ENCODE measurements around the gene ODC1.

ODC1 gene

DNA sequence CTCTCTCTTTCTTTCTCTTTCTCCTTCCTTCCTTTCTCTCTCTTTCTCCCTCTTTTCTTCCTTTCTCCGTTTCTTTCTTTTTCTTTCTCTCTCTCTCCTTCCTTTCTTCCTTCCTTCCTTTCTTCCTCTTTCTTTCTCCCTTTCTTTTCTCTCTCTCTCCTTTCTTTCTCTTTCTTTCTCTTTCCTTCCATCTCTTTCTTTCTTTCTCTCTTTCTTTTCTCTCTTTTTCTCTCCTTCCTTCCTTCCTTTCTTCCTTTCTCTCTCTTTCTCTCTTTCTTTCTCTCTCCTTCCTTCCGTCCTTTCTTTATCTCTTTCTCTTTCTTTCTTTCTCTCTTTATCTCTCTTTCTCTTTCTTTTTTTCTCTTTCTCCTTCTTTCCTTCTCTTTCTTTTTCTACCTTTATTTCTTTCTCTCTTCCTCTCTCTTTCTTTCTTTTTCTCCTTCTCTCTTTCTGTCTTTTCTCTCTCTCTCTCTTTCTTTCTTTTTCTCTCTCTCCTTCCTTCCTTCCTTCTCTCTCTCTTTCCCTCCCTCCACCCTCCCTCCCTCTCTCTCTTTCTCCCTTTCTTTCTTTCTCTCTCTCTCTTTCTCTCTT lies 32.3 kb upstream of the ODC1 start:
- in situ Hi-C loops (cut with HindIII; ENCODE audit: low sequenced_read_pairs) = no loop called here
- no peak for DNase-seq (ENCODE audit: low read depth)

DNA sequence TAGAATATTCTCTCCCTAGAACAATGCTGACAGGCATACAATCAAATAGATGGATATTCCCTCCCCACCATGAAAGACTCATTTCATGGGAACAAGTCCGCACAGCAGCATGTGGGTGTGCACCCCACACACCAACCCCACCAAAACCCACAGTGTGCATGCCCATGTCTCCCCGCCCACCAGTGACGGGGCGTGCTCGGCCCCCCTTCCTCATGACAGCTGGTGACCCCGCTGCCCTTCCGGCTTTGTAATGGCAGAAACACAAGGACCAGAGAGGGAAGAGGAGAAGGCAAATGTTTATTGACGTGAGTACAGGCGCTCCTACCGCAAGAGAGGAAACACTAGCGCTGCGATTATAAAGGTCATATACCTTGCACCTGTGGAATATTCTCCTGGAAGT lies 30.8 kb upstream of the ODC1 start:
- TF ChIP-seq CTCF (IDR thresholded peaks at IDR 0.05; ENCODE audit: low read depth, low read length, missing control alignments) = no peak
- no peak for DNase-seq (ENCODE audit: low read depth)

More for the DNA sequence above, 32.3 kb upstream of the ODC1 start:
- no peak for TF ChIP-seq CTCF (IDR thresholded peaks at IDR 0.05; ENCODE audit: low read depth, low read length, missing control alignments)
- no peak overlapping the region for H3K4me3 ChIP-seq (ENCODE audit: low read depth, low read length)

DNA sequence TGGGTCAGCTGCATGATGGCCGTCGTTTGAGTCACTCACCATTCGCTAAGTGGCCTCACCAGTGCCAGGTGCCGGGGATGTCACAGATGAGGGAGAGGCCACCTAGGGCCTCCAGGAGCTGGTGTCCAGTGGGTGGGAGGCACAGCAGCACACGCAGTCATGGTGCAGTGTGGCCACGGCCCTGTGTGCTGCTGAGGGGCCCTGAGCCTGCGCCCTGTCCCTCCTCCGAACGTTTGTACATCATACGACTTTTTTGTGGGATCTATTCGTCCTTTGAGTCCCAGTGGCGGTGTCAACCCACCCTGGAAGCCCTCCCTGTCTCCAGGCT lies 30.1 kb upstream of the ODC1 start:
- H3K4me3 ChIP-seq (ENCODE audit: low read depth, low read length) = no peak overlapping the region
- in situ Hi-C loops (cut with HindIII; ENCODE audit: low sequenced_read_pairs) = no loop called here
- DNase-seq (ENCODE audit: low read depth) = no peak
- TF ChIP-seq CTCF (IDR thresholded peaks at IDR 0.05; ENCODE audit: low read depth, low read length, missing control alignments) = no peak

More for the DNA sequence above, 30.8 kb upstream of the ODC1 start:
- no peak overlapping the region for H3K4me3 ChIP-seq (ENCODE audit: low read depth, low read length)
- in situ Hi-C loops (cut with HindIII; ENCODE audit: low sequenced_read_pairs) = no loop called here

DNA sequence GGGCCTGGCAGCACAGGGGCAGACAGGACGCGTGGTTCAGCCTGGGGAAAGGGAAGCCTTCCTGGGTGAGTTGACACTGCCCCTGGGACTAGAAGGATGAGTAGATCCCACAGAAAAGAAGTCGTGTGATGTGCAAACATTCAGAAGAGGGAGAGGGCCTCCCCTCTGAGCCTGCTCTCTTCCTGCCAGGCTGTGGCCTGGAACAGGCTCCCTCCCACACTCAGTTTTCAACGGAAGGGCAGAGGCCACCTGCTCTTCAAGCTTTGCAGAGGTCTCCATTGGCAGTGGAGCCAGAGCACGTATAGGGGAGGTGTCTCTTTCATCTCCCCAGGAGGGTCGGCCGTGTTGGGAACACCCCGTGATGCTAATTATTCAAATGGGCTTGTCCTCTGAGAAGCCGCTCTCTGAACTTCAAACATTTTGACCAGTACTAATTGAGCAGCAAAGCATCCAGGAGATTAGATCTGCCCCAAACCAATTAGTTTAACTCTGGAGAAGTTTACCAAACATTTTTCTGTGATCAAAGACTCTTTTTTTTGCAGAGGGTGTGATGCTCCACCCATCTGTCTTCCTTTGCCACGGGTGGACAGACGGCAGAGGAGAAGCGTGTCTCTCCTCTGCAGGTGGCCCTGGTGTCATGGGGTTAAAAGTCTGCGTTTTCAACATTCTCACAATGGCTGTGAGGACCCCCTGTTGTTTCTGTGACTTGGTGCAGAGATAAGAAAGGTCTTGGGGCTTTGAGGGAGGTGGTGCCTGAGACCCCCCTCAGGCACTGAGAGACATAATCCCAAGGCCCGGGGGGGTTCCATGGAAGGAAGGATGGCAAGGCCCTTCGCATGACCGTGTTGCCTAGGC lies 29.5 kb upstream of the ODC1 start:
- TF ChIP-seq CTCF (IDR thresholded peaks at IDR 0.05; ENCODE audit: low read depth, low read length, missing control alignments) = no peak
- H3K4me3 ChIP-seq (ENCODE audit: low read depth, low read length) = no peak overlapping the region
- in situ Hi-C loops (cut with HindIII; ENCODE audit: low sequenced_read_pairs) = no loop called here
- DNase-seq (ENCODE audit: low read depth) = no peak

- H3K4me3 ChIP-seq (ENCODE audit: low read depth, low read length) = no peak overlapping the region
- no peak for DNase-seq (ENCODE audit: low read depth)
- TF ChIP-seq CTCF (IDR thresholded peaks at IDR 0.05; ENCODE audit: low read depth, low read length, missing control alignments) = no peak
- in situ Hi-C loops (cut with HindIII; ENCODE audit: low sequenced_read_pairs) = no loop called here
These were observed 28.8 kb upstream of the ODC1 start for GRCh38 chr2:10476723-10477442.

- in situ Hi-C loops (cut with HindIII; ENCODE audit: low sequenced_read_pairs) = no loop called here
- H3K4me3 ChIP-seq (ENCODE audit: low read depth, low read length) = no peak overlapping the region
- no peak for TF ChIP-seq CTCF (IDR thresholded peaks at IDR 0.05; ENCODE audit: low read depth, low read length, missing control alignments)
- no peak for DNase-seq (ENCODE audit: low read depth)
These were observed 27.9 kb upstream of the ODC1 start for GRCh38 chr2:10475811-10476660.
